GM21737 (cell line): Measurements from ENCODE around the gene CLDN34.

Experiments used
- ATAC-seq: cut with Tn5 transposase; IDR thresholded peaks from one replicate; pipeline ENCODE4 v1.9.1; 2021; ENCODE audit warnings: mild to moderate bottlenecking, moderate library complexity; ENCODE audit not compliant: unreplicated experiment

Gene CLDN34

GRCh38 chrX:9966775-9967408 lies at the start of gene CLDN34:
TSS of gene CLDN34 (plus strand) at chrX:9967358. CDS start at chrX:9967358, 0 bp downstream.
- no peak for ATAC-seq

GRCh38 chrX:9917861-9918260 lies 49.3 kb upstream of the CLDN34 start:
- no peak for ATAC-seq

GRCh38 chrX:9919632-9920172 lies 47.5 kb upstream of the CLDN34 start:
- no peak for ATAC-seq

GRCh38 chrX:9921407-9921806 lies 45.8 kb upstream of the CLDN34 start:
- no peak for ATAC-seq

GRCh38 chrX:9923357-9923756 lies 43.8 kb upstream of the CLDN34 start:
- ATAC-seq = no peak

GRCh38 chrX:9926002-9926401 lies 41.2 kb upstream of the CLDN34 start:
- ATAC-seq = no peak

- no peak for ATAC-seq
Measured at GRCh38 chrX:9927698-9928482, 39.3 kb upstream of the CLDN34 start.

GRCh38 chrX:9935436-9935835 lies 31.7 kb upstream of the CLDN34 start:
- no peak for ATAC-seq

- no peak for ATAC-seq
Measured at GRCh38 chrX:9937761-9938160, 29.4 kb upstream of the CLDN34 start.

GRCh38 chrX:9938516-9938915 lies 28.6 kb upstream of the CLDN34 start:
- no peak for ATAC-seq

- ATAC-seq = no peak
Measured at GRCh38 chrX:9940421-9940820, 26.7 kb upstream of the CLDN34 start.

GRCh38 chrX:9942086-9942485 lies 25.1 kb upstream of the CLDN34 start:
- peak; percentile 83 for ATAC-seq

GRCh38 chrX:9943420-9943819 lies 23.7 kb upstream of the CLDN34 start:
- ATAC-seq = no peak

GRCh38 chrX:9947131-9947794 lies 19.9 kb upstream of the CLDN34 start:
- no peak for ATAC-seq

- no peak for ATAC-seq
Measured at GRCh38 chrX:9948406-9948805, 18.8 kb upstream of the CLDN34 start.

- ATAC-seq = no peak
Measured at GRCh38 chrX:9952300-9952699, 14.9 kb upstream of the CLDN34 start.

- no peak for ATAC-seq
Measured at GRCh38 chrX:9953396-9953795, 13.8 kb upstream of the CLDN34 start.

- ATAC-seq = no peak
Measured at GRCh38 chrX:9955506-9955905, 11.7 kb upstream of the CLDN34 start.

GRCh38 chrX:9957743-9958142 lies 9.4 kb upstream of the CLDN34 start:
- no peak for ATAC-seq

- ATAC-seq = no peak
Measured at GRCh38 chrX:9958183-9958582, 9.0 kb upstream of the CLDN34 start.

GRCh38 chrX:9961750-9962149 lies 5.4 kb upstream of the CLDN34 start:
- ATAC-seq = no peak

GRCh38 chrX:9977635-9978034 lies 10.5 kb downstream of the CLDN34 start:
- no peak for ATAC-seq
